IPS-11a (cell line): ENCODE results near the gene DNASE1L2.
A peak's percentile ranks its signal among the peaks of the same experiment; 100 is the strongest.

ENCODE experiments used
- H3K4me3 ChIP-seq: one replicate; pipeline ENCODE4 v1.5.1; 2013; ENCODE audit warnings: low read depth, low read length, control low read depth

The DNASE1L2 gene

DNA sequence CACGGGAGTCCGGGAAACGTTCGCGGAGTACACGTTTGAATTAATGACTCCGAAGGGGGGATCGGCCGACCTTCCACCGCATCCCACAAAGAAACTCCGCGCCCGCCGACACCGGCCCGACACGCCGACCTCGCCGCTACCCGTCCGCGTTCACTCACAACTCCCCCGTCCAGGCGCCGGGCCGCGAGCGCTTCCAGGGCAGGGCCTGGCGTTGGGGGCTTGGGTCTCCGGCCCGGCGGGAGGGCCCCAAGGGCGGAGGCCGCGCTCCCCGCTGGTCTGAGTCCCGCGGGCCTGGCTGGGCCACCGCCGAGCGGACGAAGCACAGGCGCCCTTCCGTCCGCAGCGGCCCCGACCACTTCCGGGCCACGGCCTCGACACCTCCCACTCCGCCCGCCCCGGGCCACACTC, 31.3 kb downstream of the DNASE1L2 start:
- H3K4me3 ChIP-seq: peak overlapping the region; percentile 71

DNA sequence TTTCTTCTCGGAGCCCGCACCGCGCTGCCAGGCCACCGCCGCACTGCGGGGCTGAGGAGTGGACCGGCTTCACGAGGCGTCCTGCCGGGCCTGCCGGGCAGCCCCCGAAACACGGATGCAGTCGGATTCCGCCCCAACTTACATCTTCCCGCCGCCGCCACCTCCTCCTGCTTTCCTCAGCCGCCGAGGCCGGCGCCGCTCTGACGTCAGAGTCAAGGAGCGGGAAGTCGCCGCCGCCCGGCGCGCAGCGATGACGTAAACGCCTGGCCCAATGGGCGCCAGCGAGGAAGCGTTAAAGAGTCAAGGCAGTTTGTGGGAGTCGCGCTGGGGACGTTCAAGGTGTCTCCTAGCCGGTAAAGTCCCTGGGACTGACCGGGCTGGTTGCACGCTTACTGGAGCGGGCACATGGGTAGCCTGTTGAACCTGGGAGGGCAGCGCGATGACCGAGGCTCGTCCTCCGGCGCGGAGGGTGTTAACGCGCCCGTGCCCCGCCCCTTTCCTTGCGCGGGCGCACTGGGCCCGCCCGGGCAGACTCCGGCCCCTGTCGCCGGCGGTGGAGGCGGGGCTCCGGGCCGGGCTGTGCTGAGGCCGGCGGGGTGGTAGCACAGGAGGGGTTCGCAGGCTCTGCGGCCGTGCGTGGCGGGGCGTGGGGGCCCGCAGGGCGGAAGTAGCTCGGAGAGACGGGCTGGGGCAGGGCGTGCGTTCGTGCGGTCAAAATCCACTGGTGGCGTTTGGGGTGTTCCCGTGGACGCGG, 31.8 kb downstream of the DNASE1L2 start, which contains the start of gene RNPS1:
Gene RNPS1 (minus strand): TSS at position 214 of the 754 bp plus-strand sequence. CDS start 3,483 bp downstream, outside the sequence.
- peak within 1 kb of the TSS; percentile 71 for H3K4me3 ChIP-seq

DNA sequence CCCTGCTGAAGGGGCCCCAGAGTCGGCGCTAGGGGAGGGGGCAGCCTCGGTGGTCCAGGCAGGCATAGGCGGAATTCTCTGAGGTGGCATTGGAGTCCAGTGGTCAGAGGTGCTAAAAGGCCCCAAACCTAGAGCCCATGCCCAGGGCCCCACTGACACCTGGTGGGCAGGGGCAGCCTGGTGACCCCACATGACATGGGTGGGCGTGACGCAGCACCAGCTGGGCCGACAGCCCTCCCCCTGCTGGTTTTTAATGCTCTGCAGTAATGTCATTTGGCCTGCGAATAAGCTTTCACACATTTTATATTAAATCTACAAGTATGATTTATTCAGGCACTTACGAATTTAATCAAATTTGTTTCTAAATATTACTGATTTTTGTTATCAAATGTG, 33.8 kb downstream of the DNASE1L2 start:
- no peak overlapping the region for H3K4me3 ChIP-seq

- H3K4me3 ChIP-seq: no peak overlapping the region
Observed at GRCh38 chr16:2270588-2271470, 34.6 kb downstream of the DNASE1L2 start.

DNA sequence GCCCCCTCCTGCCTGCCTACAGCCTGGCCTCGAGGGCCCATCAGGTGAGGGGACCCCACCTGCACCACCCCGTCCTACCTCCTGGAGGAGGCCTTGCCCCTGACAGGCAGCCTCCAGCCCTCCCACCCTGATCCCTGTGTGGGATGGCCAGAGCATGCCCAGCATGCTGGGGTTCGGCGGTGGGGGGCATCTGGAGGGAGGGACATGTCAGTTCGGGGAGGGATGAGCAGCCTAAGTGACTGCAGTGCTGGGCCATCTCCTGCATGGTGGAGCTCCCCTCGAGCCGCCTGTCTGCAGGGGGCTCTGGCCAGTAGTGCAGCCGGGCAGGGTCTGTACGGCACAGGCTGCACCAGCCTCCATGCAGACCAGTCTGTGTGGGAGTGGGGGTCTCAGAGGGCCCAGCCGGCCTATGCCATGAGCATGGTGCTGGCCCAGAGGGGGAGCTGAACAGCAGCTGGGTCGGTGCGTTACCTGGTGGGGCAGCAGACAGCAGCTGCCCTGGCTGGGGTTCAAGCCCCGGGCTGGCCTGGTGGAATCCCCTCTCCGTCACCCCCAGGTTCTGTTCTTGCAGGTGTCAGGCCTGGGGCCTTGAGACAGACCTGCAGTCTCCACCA, 35.7 kb downstream of the DNASE1L2 start:
- no peak overlapping the region for H3K4me3 ChIP-seq

- H3K4me3 ChIP-seq: no peak overlapping the region
Observed at GRCh38 chr16:2273484-2273883, 37.2 kb downstream of the DNASE1L2 start.

DNA sequence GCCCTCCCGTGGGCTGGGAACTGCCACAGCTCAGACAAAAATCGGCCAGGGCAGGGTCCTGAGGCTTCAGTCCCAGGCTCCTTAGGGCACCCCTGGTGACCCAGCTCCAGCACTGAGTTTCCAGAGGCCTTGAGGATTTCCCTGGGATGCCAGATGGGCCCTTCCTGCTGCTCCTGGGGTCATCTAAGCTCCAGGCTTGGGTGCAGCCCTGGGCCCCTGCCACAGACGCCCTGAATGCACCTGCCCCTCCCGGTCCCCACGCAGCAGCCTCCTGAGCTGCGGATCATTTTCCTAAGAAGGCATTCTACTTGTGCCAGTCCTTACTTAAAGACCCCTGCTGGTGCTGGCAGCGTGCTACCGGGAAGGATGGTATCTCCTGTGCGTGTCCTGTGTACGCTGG, 37.7 kb downstream of the DNASE1L2 start:
- H3K4me3 ChIP-seq: no peak overlapping the region

- no peak overlapping the region for H3K4me3 ChIP-seq
Observed at GRCh38 chr16:2275476-2276367, 39.5 kb downstream of the DNASE1L2 start.

DNA sequence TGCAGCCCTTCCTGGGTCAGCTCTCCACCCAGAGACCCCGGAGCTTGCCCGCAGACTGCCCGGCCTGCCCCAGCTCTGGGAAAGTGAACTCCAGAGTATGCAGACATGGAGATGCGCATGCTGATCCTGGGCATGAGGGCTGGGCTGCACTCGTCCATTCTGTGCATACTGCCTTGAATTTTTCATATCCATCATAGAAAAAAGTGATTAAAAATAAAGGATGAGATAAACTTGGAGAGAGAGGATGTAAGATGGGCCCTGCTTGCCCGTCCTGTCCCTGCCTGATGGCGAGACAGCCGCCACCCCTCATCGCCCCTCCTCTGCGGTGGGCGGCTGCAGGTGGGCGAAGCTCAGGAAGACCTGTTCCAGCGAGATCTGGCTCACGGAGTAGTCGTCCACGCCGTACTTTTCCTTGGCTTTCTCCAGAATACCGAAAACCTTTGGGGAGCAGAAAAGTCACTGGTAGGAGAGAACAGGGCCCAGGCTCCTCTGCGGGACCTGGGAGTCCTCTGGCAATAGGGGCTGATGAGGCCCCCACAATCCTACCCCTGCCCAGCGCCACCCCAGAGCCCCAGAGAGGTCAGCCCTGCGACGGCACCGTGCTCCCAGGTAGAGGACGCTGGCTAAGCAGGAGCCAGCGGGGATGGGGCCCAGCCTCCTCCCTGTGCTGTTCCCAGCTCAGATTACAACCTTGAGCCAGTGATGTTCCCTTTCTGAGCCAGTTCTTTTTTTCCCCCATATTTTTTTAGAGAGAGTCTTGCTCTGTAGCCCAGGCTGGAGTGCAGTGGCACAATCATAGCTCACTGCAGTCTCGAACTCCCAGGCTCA, 40.3 kb downstream of the DNASE1L2 start:
- no peak overlapping the region for H3K4me3 ChIP-seq

DNA sequence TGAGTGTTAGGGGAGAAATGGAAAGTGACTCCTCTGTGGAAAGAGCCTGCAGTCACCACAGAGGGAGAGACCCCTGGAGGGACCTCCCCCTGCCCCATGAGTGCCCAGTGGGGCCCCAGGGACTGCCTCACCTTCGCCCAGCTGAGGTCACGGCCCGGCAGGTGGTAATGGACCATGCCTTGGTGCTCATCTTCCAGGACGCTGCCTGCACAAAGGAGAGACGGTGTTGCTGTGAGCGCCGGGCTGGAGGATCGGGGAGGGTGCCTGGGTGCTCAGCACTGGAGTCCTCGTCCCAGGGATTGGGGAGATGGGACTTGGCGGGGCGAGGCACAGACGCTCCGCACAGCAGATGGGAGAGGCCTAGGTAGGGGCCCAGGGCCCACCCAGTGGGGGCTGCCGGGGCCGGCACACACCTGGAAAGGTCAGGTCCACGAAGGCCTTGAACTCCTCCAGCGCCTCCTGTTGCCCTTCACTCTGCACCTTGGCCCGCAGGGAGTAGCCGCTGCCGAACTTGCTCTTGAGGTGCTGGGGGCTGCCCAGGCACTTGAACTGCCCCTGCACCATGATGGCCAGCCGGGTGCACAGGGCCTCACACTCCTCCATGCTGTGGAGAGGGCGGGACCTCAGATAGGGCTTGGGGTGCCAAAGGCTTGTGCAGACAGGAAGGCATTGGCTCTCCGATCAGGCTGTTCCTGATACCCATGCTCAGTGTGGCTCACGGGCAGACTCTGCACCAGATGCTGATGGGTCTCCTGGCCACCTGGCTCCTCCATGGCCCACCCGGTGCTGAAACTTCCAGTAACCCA, 41.4 kb downstream of the DNASE1L2 start:
- no peak overlapping the region for H3K4me3 ChIP-seq

GRCh38 chr16:2278272-2278608, 42.0 kb downstream of the DNASE1L2 start:
- H3K4me3 ChIP-seq: no peak overlapping the region

DNA sequence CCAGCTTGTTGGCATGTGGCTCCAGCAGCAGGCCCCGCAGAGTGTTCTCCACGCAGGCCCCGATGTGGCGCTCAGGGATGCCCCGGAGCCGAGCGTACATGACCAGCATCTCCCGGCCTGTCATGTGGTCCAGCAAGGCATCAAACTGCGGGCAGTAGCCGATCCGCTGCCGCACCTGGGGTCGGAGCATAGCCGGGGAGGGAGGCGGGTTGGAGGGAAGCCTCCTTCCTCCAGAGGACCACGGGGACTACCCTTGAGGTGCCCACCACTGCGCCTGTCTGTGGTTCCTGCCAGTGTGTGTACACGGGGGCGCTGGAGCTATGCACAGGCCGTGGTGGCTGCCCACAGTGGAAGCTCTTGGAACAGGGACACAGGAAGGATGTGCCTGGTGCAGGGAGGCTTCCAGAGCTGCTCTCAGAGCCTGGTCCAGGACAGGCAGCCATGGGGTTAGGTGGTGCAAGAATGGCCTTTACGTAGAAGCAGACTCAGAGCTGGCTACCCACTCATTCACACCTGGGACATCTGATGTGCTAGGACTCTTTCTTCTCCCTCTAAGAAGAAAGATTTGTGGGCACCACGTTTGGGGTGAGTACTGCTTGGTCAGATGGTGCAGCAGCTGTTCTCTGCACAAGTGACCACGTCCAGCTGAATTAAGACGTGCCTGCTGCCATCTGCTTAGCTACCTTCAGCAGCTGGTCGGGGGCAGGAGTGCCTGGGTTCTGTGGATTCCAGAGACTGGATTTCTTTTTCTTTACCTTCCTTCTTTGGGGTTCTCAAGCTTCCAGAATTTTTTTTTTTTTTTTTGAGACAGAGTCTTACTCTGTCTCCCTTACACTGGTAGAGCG, 42.9 kb downstream of the DNASE1L2 start:
- H3K4me3 ChIP-seq: no peak overlapping the region

DNA sequence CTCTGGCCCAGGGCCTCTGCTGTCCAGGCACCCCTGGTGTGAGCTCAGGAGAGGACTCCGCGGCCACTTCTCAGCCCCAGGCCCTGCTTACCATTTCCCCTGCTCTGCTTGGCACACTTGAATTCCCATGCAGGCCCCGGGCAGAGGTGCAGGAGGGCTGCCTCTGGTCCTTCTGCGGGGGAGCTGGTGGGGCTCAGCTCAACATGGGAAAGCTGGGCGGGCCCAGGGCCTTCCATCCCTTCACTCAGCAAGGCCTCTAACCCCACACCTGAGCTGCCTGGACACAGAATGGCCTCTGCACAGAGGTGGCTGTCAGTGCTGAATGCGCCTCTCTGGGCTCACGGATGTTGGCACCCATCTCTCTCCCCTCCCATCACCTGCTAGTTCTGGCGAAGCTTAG, 44.2 kb downstream of the DNASE1L2 start:
- no peak overlapping the region for H3K4me3 ChIP-seq

DNA sequence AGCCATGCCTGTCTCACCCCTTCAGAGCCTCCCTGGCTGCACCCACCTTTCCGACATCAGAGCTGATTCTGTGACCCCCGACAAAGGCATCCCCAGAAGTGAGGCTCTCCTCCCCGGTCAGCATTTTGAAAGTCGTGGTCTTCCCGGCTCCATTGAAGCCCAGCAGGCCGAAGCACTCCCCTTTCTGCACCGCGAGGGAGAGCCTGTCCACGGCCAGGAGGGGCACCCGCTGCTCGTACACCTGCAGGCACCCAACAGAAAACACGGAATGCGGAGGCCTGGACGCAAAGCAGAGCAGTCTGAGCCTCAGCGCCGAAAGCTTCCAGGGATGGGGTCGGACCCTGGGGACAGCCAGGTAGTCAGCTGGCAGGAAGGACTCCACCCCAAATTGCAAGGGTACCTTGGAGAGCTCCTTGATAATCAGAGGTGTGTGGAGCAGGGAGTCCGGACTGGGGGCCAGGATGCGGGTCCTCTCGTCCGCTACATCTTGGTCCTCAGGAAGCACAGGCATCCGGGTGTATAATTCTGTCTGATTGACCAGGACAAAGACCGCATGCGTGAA, 44.8 kb downstream of the DNASE1L2 start:
- no peak overlapping the region for H3K4me3 ChIP-seq

- no peak overlapping the region for H3K4me3 ChIP-seq
Observed at GRCh38 chr16:2282262-2282661, 46.0 kb downstream of the DNASE1L2 start.

- no peak overlapping the region for H3K4me3 ChIP-seq
Observed at GRCh38 chr16:2282866-2283555, 46.8 kb downstream of the DNASE1L2 start.
